Esophagus (tissue), 2 donors: Measurements from ENCODE around the gene DLG5. TPM values are rescaled to one million over a fixed set of nuclear protein-coding genes. Genes with fewer than 3 reads are reported as not detected.

Source experiments
- H3K27ac ChIP-seq, 2 donors: one replicate each; pipeline ENCODE4 v1.5.1; 2013; ENCODE audit warnings: low read depth in 2 of 2, mild to moderate bottlenecking in 2 of 2, inconsistent platforms in 1 of 2, low read length in 1 of 2, moderate library complexity in 1 of 2
- H3K27me3 ChIP-seq, 2 donors: one replicate each; pipeline ENCODE4 v1.6.1; 2013; ENCODE audit warnings: low read length in 2 of 2, control low read depth in 1 of 2, mild to moderate bottlenecking in 1 of 2; ENCODE audit not compliant: insufficient read depth in 2 of 2, control insufficient read depth in 1 of 2
- H3K36me3 ChIP-seq, 2 donors: one replicate each; pipeline ENCODE4 v1.6.1; 2013; ENCODE audit warnings: low read length in 1 of 2; ENCODE audit not compliant: control insufficient read depth in 2 of 2, insufficient read depth in 2 of 2
- H3K4me1 ChIP-seq, 2 donors: one replicate each; pipeline ENCODE4 v1.6.1; 2013; ENCODE audit warnings: low read length in 1 of 2; ENCODE audit not compliant: control insufficient read depth in 2 of 2, insufficient read depth in 2 of 2
- H3K4me3 ChIP-seq, 2 donors: one replicate each; pipeline ENCODE4 v1.5.1; 2013; ENCODE audit warnings: low read length in 2 of 2, mild to moderate bottlenecking in 2 of 2, low read depth in 1 of 2, moderate library complexity in 1 of 2
- H3K9me3 ChIP-seq, 2 donors: one replicate each; pipeline ENCODE4 v1.6.1; 2013; ENCODE audit warnings: mild to moderate bottlenecking in 2 of 2, low read depth in 1 of 2, low read length in 1 of 2, moderate library complexity in 1 of 2; ENCODE audit not compliant: control insufficient read depth in 2 of 2, insufficient read depth in 1 of 2
- WGBS, 2 donors: extraction: QIAGEN DNeasy Blood & Tissue Kit; methylation state at CpG; one replicate each; pipeline ENCODE4 v1.1.7; 2013; 5-methylcytosine and 5-hydroxymethylcytosine counted together
- polyA plus RNA-seq, 2 donors: library from polyadenylated mRNA; stranded (reverse); fragments of 200-250 nt; gene quantifications; one replicate each; pipeline ENCODE4 v1.2.3, GENCODE V29; 2013
- donor health status: healthy with polysubstance abuse.
- donor health status: Bipolar disorder and iron deficiency.

The DLG5 gene
- polyA plus RNA-seq, 2 donors, result 13.9 to 17.4 TPM

GRCh38 chr10:77865580-77866324 is 60.8 kb downstream of the DLG5 start:
- H3K36me3 ChIP-seq, result peaks cover 0 to 11% of the 10 kb centered on the region in 2 donors
- 36 to 48% methylated on average over 17 of the region's 17 CpGs for WGBS, 2 donors
- peak overlapping the region; percentile 62 to 73 for H3K27ac ChIP-seq
- no peak overlapping the region for H3K4me3 ChIP-seq
- no peaks in the 10 kb centered on the region for H3K27me3 ChIP-seq
- H3K9me3 ChIP-seq, result no peaks in the 10 kb centered on the region
- peaks cover 0 to 26% of the 10 kb centered on the region in 2 donors for H3K4me1 ChIP-seq

- no peak overlapping the region for H3K4me3 ChIP-seq
- H3K27ac ChIP-seq, result peak overlapping the region in 1 of 2 donors; percentile 8
- H3K9me3 ChIP-seq, result no peaks in the 10 kb centered on the region
- peaks cover 0 to 25% of the 10 kb centered on the region in 2 donors for H3K4me1 ChIP-seq
- H3K27me3 ChIP-seq, result no peaks in the 10 kb centered on the region
- WGBS, 2 donors, result 90 to 91% methylated on average over 11 of the region's 11 CpGs
- H3K36me3 ChIP-seq, result peaks cover 0 to 11% of the 10 kb centered on the region in 2 donors
Observed at GRCh38 chr10:77864151-77864851, 62.3 kb downstream of the DLG5 start.

DNA sequence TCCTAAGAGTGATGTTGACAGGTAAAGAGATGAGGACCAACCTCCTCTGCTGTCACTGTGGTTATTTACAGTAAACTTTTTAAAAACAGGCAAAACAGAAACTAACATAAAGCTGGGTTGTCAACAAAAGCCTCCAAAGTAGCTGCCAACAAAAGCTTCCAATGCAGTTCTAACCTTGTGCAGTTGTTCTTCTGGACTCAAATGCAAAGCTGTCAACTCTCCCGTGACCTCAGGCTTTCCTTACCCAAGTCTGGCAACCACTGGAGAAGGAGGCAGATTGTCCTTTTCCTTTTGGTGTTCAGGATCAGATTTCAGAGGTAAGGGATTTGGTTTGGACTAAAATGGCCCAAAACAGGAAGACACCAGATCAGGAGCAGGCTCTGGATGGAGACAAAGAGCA is 63.1 kb downstream of the DLG5 start:
- peaks cover 0 to 9% of the 10 kb centered on the region in 2 donors for H3K36me3 ChIP-seq
- no peak overlapping the region for H3K27ac ChIP-seq
- H3K9me3 ChIP-seq, result no peaks in the 10 kb centered on the region
- H3K27me3 ChIP-seq, result no peaks in the 10 kb centered on the region
- peaks cover 0 to 20% of the 10 kb centered on the region in 2 donors for H3K4me1 ChIP-seq
- 61 to 67% methylated on average over 1 of the region's 1 CpG for WGBS, 2 donors
- no peak overlapping the region for H3K4me3 ChIP-seq

- peaks cover 0 to 9% of the 10 kb centered on the region in 2 donors for H3K36me3 ChIP-seq
Observed at GRCh38 chr10:77862595-77862994, 64.0 kb downstream of the DLG5 start.

GRCh38 chr10:77861366-77861765 is 65.2 kb downstream of the DLG5 start:
- H3K36me3 ChIP-seq, result no peaks in the 10 kb centered on the region
- H3K27ac ChIP-seq, result no peak overlapping the region
- H3K27me3 ChIP-seq, result no peaks in the 10 kb centered on the region
- WGBS, 2 donors, result 71% methylated on average over 6 of the region's 6 CpGs
- no peak overlapping the region for H3K4me3 ChIP-seq
- no peaks in the 10 kb centered on the region for H3K9me3 ChIP-seq
- peaks cover 5 to 25% of the 10 kb centered on the region in 2 donors for H3K4me1 ChIP-seq

More at GRCh38 chr10:77862595-77862994, 64.0 kb downstream of the DLG5 start:
- Histone ChIP-seq H3K27ac (peak overlapping the region; percentile 24 to 26), H3K9me3 (no peaks in the 10 kb centered on the region), H3K4me3 (no peak overlapping the region), H3K27me3 (no peaks in the 10 kb centered on the region), H3K4me1 (peaks cover 0 to 20% of the 10 kb centered on the region in 2 donors)
- WGBS, 2 donors, result 70 to 87% methylated on average over 2 of the region's 2 CpGs

DNA sequence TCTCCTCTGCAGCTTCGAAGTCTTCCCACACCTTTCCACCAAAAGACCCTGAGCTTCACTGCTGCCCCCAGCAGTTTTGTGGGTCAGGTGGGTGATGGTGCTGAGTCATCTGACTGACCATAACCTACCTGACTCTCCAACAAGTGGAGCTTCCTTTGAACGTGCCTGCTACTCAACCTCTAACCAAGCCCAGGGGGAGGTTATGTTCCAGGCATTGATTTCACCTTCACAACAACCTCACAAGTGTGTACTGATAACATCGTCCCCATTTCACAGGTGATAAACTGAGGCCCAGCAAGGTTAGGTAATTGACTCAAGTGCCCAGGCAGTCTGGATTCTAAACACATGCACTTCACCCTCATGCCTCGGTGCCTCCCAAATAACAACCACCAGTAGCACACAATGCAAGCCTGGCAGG is 66.7 kb downstream of the DLG5 start:
- WGBS, 2 donors, result 83 to 89% methylated on average over 4 of the region's 4 CpGs
- Histone ChIP-seq H3K27me3 (no peaks in the 10 kb centered on the region), H3K4me1 (peaks cover 5 to 24% of the 10 kb centered on the region in 2 donors), H3K4me3 (no peak overlapping the region), H3K36me3 (no peaks in the 10 kb centered on the region), H3K27ac (no peak overlapping the region), H3K9me3 (no peaks in the 10 kb centered on the region)

GRCh38 chr10:77859200-77859864 is 67.2 kb downstream of the DLG5 start:
- H3K9me3 ChIP-seq, result no peaks in the 10 kb centered on the region
- no peak overlapping the region for H3K27ac ChIP-seq
- 82 to 91% methylated on average over 7 of the region's 7 CpGs for WGBS, 2 donors
- H3K36me3 ChIP-seq, result peaks cover 0 to under 1% of the 10 kb centered on the region in 2 donors
- H3K4me1 ChIP-seq, result peaks cover 5 to 26% of the 10 kb centered on the region in 2 donors
- no peaks in the 10 kb centered on the region for H3K27me3 ChIP-seq
- no peak overlapping the region for H3K4me3 ChIP-seq

- peaks cover 5 to 28% of the 10 kb centered on the region in 2 donors for H3K4me1 ChIP-seq
- no peak overlapping the region for H3K4me3 ChIP-seq
- peak overlapping the region in 1 of 2 donors; percentile 29 for H3K27ac ChIP-seq
- 68 to 76% methylated on average over 11 of the region's 11 CpGs for WGBS, 2 donors
- H3K36me3 ChIP-seq, result peaks cover 0 to 9% of the 10 kb centered on the region in 2 donors
- H3K9me3 ChIP-seq, result no peaks in the 10 kb centered on the region
- H3K27me3 ChIP-seq, result no peaks in the 10 kb centered on the region
Observed at GRCh38 chr10:77857272-77857671, 69.3 kb downstream of the DLG5 start.

DNA sequence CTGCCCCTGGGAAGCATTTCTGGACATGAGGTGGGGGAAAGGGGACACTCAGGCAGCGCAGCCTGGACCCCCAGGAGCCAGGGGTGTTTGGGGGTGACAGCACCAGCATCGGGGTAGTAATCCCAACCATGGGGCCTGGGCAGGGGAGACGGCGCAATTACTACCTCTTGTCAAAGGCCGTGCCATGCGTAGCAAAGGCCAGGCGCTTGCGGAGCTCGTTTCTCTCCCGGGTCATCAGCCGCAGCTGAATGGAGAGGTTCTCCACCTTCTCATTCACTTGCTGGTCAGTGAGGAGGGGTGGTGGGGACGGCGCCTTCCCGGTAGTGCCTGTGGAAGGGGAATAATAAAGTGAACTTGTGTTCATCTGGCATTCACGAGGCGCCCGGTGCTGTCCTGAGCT is 70.0 kb downstream of the DLG5 start:
- Histone ChIP-seq H3K27me3 (no peaks in the 10 kb centered on the region), H3K4me3 (no peak overlapping the region), H3K36me3 (peaks cover 0 to 11% of the 10 kb centered on the region in 2 donors), H3K9me3 (no peaks in the 10 kb centered on the region), H3K4me1 (peaks cover 5 to 28% of the 10 kb centered on the region in 2 donors), H3K27ac (no peak overlapping the region)
- 96% methylated on average over 17 of the region's 17 CpGs for WGBS, 2 donors
